HG03175 (cell line): Measurements from ENCODE around the gene UNKL.

Experiments
- ATAC-seq: cut with Tn5 transposase; IDR thresholded peaks from one replicate; pipeline ENCODE4 v1.9.1; 2021; ENCODE audit warnings: mild to moderate bottlenecking, moderate library complexity; ENCODE audit not compliant: unreplicated experiment

UNKL gene

DNA sequence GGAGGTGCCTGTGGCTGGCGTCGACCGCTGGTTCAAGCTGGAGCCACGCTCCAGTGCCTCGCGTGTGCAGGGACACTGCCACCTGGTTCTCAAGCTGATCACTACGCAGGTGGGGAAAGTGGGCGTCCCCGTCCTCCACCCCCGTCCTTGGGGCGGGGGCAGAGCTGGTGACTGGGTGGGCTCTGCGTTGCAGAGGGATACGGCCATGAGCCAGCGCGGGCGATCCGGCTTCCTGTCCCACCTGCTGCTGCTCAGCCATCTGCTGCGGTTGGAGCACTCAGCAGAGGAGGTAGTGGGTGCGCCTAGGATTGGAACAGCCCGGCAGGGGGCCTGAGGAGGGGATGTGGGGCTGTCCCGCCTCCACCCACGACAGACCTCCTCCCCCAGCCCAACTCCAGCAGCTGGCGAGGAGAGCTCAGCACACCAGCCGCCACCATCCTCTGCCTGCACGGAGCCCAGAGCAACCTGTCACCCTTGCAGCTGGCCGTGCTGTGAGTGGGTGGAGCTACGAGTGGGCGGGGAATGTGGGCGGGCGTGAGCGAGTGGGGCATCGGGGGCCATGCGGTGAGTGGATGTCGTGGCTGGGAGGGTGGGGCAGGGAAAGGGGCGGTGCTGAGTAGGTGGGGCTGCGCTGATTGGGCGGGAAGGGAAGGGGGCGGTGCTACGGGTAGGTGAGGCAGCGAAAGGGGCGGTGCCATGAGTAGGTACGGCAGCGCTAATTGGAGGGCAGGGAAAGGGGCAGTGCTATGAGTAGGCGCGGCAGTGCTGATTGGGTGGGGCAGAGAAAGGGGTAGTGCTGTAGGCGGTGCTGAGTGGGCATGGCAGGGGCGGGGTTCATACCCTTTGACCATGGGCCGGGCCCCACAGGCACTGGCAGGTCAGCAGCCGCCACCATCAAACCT is 71.7 kb downstream of the UNKL start:
- peak; percentile 82 for ATAC-seq

DNA sequence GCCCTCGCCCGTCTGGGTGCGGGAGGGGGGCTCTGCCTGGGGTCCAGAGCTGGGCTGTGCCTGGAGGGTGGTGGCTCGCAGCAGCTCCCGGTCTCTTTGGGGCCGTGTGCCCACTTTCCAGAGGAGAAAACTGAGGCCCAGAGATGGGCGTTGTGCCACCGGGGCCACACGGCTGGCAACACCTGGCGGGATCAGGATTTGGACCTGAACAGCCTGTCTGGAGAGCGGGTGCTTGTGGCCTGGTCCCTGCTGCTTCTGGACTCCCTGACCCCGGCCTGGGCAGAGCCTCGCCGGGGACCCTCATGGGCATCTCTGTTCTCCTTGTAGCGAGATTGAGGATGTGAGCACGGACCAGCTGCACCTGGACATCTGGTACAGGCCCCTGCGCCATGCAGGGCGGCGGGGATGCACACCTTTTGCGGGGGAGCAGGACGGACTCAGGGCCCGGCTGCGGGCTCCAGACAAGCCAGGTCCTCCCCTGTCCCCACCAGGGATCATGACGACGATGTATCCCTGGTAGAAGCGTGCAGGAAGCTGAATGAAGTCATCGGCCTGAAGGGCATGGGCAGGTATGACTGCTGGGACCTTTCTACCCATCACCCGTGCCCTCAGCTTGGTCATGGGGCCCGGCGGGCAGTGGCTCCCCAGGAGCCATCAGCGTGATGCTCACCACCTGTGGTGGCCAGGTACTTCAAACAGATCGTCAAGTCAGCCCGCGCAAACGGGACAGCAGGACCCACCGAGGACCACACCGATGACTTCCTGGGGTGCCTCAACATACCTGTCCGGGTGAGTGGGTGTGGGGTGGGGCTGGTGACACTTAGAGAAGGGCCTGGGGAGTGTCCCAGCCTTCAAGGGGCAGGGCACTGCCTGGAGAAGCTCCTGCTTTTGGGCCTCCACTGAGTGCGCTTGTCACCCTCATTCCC is 72.7 kb downstream of the UNKL start:
- ATAC-seq, result no peak

DNA sequence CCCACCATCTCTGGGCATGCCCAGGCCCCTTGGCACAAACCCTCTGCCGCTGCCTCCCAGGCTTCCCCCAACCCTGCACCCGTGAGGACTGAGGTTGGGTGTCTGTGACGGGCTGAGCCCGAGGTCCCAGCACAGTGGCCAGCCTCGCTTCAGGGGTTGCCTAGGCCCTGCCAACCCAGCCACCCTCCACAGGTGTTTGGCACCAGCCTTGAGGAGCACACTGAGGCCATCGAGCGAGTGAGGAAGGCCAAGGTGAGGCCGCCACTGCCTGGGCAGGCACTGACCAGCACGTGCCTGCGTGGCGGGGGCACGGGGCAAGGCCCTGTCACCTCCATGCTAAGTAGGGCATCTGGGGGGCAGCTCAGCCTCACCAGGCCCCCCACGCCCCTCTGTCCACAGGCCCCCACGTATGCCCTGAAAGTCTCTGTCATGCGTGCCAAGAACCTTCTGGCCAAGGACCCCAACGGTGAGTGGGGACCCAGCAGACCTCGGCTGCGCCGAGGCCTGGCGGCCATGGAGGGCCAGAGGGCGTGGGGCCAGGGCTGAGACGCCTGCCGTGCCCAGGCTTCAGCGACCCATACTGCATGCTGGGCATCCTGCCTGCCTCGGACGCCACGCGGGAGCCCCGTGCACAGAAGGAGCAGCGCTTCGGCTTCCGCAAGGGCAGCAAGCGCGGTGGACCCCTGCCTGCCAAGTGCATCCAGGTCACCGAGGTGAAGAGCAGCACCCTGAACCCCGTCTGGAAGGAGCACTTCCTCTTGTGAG is 73.6 kb downstream of the UNKL start:
- ATAC-seq, result no peak

DNA sequence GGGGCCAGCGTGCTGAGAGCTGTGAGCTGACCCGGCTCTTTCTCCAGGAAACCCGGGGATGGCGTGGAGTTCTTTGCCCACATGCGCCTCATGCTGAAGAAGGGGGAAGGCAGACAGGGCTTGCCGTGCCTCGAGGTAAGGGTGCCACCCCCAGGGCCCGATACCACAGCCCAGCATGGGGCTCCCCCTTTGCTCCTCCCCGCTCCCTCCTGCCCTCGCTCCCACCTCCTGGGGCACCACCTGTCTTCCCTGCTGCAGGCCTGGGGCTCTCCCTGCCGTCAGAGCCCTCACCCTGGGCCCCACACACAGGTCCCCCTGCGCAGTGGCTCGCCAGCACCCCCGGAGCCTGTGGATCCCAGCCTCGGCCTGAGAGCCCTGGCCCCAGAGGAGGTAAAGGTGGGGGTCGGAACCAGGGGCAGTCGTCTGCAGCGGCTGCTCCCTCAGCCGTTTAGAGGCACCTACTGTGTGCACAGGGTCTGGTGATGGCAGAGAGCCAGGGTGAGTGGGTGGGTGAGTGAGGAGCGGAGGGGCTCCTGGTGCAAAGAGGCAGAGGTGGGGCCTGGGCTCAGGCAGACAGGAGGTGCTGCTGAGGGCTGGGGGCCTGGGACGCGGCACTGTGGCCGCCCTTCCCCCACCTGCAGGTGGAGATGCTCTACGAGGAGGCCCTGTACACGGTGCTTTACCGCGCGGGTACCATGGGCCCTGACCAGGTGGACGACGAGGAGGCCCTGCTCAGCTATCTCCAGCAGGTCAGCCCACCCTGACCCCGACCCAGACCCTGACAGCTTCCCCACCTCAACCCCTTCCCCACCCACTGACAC is 75.4 kb downstream of the UNKL start:
- no peak for ATAC-seq

DNA sequence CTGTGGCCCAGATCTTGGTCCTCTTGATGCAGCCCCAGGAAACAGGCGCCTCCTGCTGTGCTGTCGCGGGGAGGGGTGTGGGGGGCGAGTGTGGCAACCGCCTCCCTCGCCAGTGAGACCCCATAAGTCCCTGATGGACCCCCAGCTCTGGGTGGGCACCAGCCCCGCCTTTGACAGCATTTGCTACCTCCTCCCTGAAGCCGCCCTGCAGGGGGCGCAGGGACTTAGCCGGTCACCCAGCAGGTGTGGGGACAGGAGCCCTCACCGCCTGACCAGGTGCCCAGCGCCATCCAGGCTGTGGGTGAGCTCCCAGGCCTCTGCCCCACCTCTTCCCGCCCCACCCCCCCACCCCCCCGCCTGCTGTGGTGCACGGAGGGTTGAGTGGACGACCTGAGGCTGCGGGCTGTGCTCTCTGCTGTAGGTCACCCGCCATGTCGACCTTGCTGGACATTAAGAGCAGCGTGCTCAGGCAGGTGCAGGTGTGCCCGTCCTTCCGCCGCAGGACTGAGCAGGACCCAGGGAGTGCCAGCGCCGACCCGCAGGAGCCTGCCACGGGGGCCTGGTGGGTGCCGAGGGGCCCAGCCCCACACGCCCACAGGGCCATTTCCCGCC is 76.3 kb downstream of the UNKL start:
- ATAC-seq, result no peak

GRCh38 chr16:1337486-1337885 is 77.0 kb downstream of the UNKL start:
- ATAC-seq, result no peak

- no peak for ATAC-seq
Measured at GRCh38 chr16:1336619-1337018, 77.9 kb downstream of the UNKL start.

GRCh38 chr16:1335996-1336395 is 78.5 kb downstream of the UNKL start:
- no peak for ATAC-seq

DNA sequence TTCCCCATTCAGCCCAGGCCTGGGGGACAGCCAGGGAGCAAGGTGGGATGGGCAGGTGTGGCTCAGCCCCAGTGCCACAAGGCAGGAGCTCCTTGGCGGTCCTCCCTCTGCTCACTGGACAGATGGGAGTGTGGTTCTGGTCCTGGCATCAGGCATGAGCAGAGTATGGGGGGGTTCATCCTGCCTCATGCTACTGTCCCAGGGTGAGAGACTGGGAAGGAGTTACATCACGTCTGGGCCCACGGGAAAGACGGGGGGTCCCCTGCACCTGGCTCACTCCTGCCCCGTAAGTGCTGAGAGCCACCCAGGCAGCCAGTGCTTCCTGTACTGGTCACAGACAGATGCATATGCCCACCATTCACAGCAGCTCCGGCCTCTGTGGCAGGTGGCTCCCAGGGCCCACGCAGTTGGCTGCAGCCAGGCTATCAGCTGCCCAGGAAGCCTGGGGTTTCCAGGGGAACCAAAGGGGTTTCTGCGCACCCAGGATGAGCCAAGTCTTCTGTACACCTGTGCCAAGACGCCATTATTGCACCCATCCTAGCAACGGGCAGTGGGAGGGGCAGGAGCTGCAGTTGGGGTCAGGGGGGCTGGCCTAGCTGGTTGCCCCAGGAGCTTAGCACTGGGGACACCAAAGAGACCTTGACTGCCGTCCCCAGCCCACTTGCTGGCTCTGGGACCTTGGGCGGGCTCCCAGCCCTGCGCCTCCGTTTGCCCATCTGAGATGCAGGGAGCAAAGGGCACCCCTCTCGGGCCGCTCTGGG is 79.1 kb downstream of the UNKL start:
- ATAC-seq, result no peak

GRCh38 chr16:1334739-1335138 is 79.8 kb downstream of the UNKL start:
- no peak for ATAC-seq

- no peak for ATAC-seq
Measured at GRCh38 chr16:1333854-1334700, 80.4 kb downstream of the UNKL start.

DNA sequence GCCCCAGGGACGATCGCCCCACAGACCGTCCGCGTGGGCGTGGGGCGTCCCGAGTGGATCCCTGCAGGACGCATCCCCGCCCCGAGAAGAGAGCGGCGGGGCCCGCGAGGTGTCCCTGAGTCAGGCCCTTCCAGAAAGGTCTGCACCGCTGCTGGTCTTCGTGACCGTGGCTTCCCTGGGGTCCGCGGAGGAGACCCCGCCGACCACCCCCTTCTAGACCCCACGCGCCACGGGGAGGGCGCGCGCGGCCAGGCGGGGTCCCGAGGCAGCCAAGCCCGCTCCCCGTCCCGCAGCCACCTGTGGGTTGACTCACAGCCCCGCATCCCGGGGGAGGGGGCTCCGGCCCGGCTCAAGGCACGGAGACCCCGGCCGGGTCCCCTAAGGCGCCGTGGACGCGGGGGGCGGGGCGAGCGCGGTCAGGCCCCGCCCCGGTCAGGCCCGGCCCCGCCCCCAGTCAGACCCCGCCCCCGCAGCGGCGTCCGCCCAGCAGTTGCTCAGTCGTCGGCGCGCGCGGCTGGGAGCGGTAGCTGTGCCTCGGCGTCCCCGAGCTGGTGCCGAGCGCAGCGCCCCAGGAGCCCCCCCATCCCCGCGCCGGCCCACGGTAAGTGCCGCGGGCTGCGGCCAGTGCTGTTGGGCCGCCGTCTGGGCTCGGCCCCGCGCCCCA is 81.2 kb downstream of the UNKL start, which contains the start of gene BAIAP3:
BAIAP3 (plus strand) TSS at position 497 of the 664 bp plus-strand sequence. CDS start 4,905 bp downstream, outside the sequence.
- no peak for ATAC-seq

DNA sequence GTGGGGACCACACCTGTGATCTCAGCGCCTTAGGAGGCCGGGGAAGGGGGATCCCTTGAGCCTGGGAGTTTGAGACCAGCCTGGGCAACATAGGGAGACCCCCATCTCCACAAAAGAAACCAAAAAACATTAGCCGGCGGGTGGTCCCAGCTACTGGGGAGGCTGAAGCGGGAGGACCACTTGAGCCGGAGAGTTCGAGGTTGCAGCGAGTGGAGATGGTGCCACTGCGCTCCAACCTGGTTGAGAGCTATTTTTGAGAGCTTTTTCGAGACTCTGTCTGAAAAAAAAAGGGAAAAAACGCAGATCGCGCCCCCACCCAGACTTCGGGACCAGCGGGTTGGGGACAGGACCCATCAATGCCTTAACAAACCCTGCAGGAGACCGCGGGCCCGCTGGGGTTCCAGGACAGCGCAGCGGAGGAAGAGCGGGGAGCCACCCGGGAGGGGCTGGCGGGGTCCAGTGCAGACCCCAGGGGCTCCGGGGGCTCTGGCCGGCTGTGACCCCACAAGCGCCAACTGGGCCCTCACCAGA is 81.8 kb downstream of the UNKL start:
- ATAC-seq, result no peak

DNA sequence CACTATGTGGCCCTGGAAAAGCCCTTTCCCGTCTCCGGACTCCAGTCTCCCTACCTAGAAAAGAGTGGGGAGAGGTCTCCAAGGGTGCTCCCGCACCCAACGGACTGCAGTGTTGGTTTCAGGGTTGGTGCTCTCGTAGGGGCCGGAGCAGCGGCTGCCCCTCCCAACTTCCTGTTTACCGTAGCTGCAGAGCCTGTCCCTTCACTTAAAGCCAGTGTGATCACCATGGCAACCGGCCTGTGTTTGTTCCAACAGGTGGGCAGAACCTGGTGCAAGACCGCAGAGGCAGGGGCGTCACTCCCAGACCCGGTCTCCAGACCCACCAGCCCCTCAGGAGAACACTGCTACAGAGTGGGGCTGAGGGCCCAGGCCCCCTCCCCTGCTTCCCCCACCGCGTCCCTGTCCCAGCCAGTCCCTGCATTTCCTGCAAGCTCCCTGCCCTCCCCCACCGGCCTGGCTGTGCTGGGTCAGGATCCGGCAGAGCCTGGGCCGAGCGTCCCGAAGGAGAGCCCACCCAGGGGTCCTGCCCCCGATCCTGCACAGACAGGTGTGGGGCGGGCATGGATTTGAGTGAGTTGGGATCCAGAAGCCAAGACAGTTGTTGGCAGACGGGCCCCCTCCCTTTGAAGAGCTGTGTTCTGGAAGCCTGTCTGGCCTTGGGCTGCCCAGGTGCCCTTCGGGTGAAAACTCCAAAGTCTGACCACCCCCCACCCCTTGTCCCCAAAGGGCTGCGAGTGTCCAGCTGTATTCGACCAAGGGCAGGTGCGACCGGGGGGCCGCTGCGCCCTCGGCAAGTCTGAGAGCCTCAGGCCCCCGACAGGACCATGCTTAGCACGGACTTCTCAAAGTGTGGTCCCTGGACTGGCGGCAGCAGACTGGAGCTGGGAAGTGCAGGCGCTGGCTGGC is 82.5 kb downstream of the UNKL start:
- ATAC-seq, result peak; percentile 65

DNA sequence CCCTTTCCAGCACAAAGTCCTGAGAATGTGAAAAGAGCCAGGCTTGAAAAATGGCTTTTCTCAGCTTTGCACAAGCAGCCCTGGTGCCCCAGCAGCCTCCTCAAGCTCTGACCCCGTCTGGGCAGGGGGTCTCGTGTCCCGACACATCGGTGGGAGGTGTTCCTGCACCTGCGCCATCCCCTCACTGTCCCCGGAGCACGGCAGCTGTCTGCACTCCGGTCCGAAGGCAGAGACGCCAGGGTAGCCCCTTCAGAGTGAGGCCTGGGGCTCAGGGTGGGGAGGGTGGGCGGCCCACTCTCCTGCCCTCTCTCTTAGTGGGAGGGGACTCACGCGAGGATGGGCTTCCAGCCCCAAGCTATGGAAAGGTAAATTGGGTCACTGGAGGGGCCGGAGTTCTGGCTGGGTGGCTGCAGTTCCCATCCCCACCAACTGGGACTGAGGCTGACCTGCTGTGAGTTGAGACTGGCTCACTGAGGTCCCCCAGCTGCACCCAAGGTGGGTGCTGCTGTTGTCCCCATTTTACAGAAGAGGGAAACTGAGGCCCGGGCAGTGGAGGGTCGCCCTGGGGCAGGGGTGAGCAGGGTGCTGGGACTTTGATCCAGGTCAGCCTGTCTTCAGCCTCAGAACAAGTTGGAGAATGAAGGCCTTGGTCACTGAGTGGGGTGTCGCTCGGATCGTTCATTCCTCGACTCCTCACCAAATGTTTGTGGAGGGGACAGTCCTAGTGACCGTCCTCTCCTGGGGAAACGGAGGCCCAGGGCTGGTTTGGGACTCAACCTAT is 83.4 kb downstream of the UNKL start:
- peak; percentile 5 for ATAC-seq
